DND-41 (cell line): ENCODE data around the gene CD99L2.

Experiments used
- ATAC-seq: fragments of 200-7000 bp; cut with Tn5 transposase; 3 replicates; pipeline ENCODE4 v1.9.1; 2021; ENCODE audit warnings: low read depth; ENCODE audit not compliant: insufficient read depth
- DNase-seq: peaks from one replicate; pipeline ENCODE4 v3.0.0-alpha.2; 2020
- H2AFZ ChIP-seq: 2 replicates; pipeline ENCODE4 v1.6.0; 2012; ENCODE audit warnings: low read depth, low read length
- H3K27ac ChIP-seq: 2 replicates; pipeline ENCODE4 v1.5.1; 2012; ENCODE audit warnings: low read length, inconsistent platforms
- H3K27me3 ChIP-seq: fragments of 200-600 bp; sonication (generic); 2 replicates; pipeline ENCODE4 v1.6.0; 2012; ENCODE audit warnings: low read length, mild to moderate bottlenecking, inconsistent platforms; ENCODE audit not compliant: insufficient read depth, poor library complexity
- H3K36me3 ChIP-seq: 2 replicates; pipeline ENCODE4 v1.5.1; 2012; ENCODE audit warnings: low read length, inconsistent platforms; ENCODE audit not compliant: insufficient read depth
- H3K4me1 ChIP-seq: 2 replicates; pipeline ENCODE4 v1.5.1; 2012; ENCODE audit warnings: mild to moderate bottlenecking, low read length; ENCODE audit not compliant: insufficient read depth
- H3K4me2 ChIP-seq: 2 replicates; pipeline ENCODE4 v1.6.0; 2012; ENCODE audit warnings: mild to moderate bottlenecking, moderate library complexity, low read length, inconsistent platforms; ENCODE audit not compliant: insufficient read depth
- H3K4me3 ChIP-seq, 2 experiments: fragments of 200-600 bp in 1 of 2; shearing (Covaris generic) in 1 of 2; 2 replicates each; pipeline ENCODE4 v1.5.1; 2012 to 2016; ENCODE audit warnings: inconsistent platforms in 2 of 2, low read length in 2 of 2, mild to moderate bottlenecking in 2 of 2, low read depth in 1 of 2, moderate library complexity in 1 of 2
- H3K79me2 ChIP-seq: 2 replicates; pipeline ENCODE4 v1.6.0; 2012; ENCODE audit warnings: low read length, inconsistent platforms; ENCODE audit not compliant: insufficient read depth
- H3K9ac ChIP-seq: 2 replicates; pipeline ENCODE4 v1.6.0; 2012; ENCODE audit warnings: low read depth, mild to moderate bottlenecking, inconsistent platforms, low read length, moderate library complexity
- H3K9me3 ChIP-seq: 2 replicates; pipeline ENCODE4 v1.5.1; 2012; ENCODE audit warnings: low read length, moderate library complexity, mild to moderate bottlenecking, inconsistent platforms; ENCODE audit not compliant: insufficient read depth, severe bottlenecking
- H4K20me1 ChIP-seq: 2 replicates; pipeline ENCODE4 v1.6.0; 2012; ENCODE audit warnings: low read length; ENCODE audit not compliant: insufficient read depth
- EZH2 ChIP-seq: IDR thresholded peaks from 3 replicates; pipeline ENCODE4 v1.6.1; 2012; ENCODE audit warnings: borderline replicate concordance, low read depth, mild to moderate bottlenecking, moderate library complexity, low read length, inconsistent platforms; ENCODE audit not compliant: severe bottlenecking
- TF ChIP-seq, protein P1 (sequence below): IDR thresholded peaks from 2 replicates; pipeline ENCODE4 v1.5.1; 2012; ENCODE audit warnings: borderline replicate concordance, low read length, moderate library complexity, mild to moderate bottlenecking; ENCODE audit not compliant: poor library complexity, severe bottlenecking; ENCODE audit errors: extremely low read depth

CD99L2 gene

DNA sequence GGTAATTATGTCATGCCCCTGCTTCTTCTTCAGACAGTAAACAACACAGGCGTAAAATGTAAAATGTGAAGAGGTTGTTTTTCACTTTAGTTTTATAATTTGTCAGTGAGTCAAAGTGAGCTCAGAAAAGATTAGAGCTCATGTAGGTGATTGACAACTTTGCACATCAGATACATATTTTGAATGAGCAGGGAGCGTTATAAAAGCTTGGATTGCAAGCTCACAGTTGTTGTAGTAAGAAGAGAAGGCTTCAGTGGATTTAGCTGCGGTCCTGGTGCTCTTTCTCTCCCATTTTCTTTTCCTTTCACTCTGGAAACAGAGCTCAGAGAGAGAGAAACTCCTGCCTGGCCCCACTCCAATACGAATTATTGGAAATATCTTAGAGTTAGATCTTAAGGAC lies 178.8 kb downstream of the CD99L2 start:
- H3K79me2 ChIP-seq, result peaks cover 42% of the 10 kb centered on the region
- no peaks in the 10 kb centered on the region; the same call in 1 of the 2 replicates for H4K20me1 ChIP-seq
- H3K4me3 ChIP-seq, result no peak overlapping the region
- H3K36me3 ChIP-seq, result peaks cover 13% of the 10 kb centered on the region
- H3K4me2 ChIP-seq, result no peak overlapping the region
- no peak overlapping the region for H3K27ac ChIP-seq
- ATAC-seq, result no peak
- H3K27me3 ChIP-seq, result no peaks in the 10 kb centered on the region
- DNase-seq, result no peak
- no peak overlapping the region for H3K9ac ChIP-seq
- no peak for TF ChIP-seq EZH2
- TF ChIP-seq, protein P1, sequence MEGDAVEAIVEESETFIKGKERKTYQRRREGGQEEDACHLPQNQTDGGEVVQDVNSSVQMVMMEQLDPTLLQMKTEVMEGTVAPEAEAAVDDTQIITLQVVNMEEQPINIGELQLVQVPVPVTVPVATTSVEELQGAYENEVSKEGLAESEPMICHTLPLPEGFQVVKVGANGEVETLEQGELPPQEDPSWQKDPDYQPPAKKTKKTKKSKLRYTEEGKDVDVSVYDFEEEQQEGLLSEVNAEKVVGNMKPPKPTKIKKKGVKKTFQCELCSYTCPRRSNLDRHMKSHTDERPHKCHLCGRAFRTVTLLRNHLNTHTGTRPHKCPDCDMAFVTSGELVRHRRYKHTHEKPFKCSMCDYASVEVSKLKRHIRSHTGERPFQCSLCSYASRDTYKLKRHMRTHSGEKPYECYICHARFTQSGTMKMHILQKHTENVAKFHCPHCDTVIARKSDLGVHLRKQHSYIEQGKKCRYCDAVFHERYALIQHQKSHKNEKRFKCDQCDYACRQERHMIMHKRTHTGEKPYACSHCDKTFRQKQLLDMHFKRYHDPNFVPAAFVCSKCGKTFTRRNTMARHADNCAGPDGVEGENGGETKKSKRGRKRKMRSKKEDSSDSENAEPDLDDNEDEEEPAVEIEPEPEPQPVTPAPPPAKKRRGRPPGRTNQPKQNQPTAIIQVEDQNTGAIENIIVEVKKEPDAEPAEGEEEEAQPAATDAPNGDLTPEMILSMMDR, result no peak
- H3K9me3 ChIP-seq, result peaks cover 3% of the 10 kb centered on the region
- no peaks in the 10 kb centered on the region for H3K4me1 ChIP-seq
- no peak overlapping the region for H2AFZ ChIP-seq
